Parathyroid adenoma (tissue), 2 donors: Measurements from ENCODE around the gene NR2F2.

Experiments used
- H2AFZ ChIP-seq: fragments of 300-600 bp; sonication (generic); one replicate; pipeline ENCODE4 v1.7.0; 2017; ENCODE audit warnings: antibody characterized with exemption, mild to moderate bottlenecking
- H3K27ac ChIP-seq: fragments of 300-600 bp; sonication (generic); one replicate; pipeline ENCODE4 v1.7.0; 2017
- H3K27me3 ChIP-seq: fragments of 300-600 bp; sonication (generic); one replicate; pipeline ENCODE4 v1.7.0; 2017; ENCODE audit warnings: low read length; ENCODE audit not compliant: control insufficient read depth, insufficient read depth
- H3K36me3 ChIP-seq: fragments of 300-600 bp; sonication (generic); one replicate; pipeline ENCODE4 v1.7.0; 2017; ENCODE audit warnings: low read length; ENCODE audit not compliant: control insufficient read depth, insufficient read depth
- H3K4me1 ChIP-seq: fragments of 300-600 bp; sonication (generic); one replicate; pipeline ENCODE4 v1.7.0; 2017; ENCODE audit warnings: control low read depth
- H3K4me2 ChIP-seq: fragments of 300-600 bp; sonication (generic); one replicate; pipeline ENCODE4 v1.7.0; 2017; ENCODE audit warnings: low read length
- H3K4me3 ChIP-seq: fragments of 300-600 bp; sonication (generic); one replicate; pipeline ENCODE4 v1.7.0; 2017; ENCODE audit warnings: low read depth, low read length
- H3K79me2 ChIP-seq: fragments of 300-600 bp; sonication (generic); one replicate; pipeline ENCODE4 v1.7.0; 2017; ENCODE audit warnings: control low read depth
- H3K9ac ChIP-seq: fragments of 300-600 bp; sonication (generic); one replicate; pipeline ENCODE4 v1.7.0; 2017; ENCODE audit warnings: mild to moderate bottlenecking
- H3K9me3 ChIP-seq: fragments of 300-600 bp; sonication (generic); one replicate; pipeline ENCODE4 v1.7.0; 2017; ENCODE audit warnings: low read length; ENCODE audit not compliant: control insufficient read depth
- CTCF ChIP-seq: fragments of 300-600 bp; sonication (generic); IDR thresholded peaks from one replicate; pipeline ENCODE4 v1.7.0; 2017; ENCODE audit warnings: antibody characterized with exemption, mild to moderate bottlenecking
- donor health status: primary hyperparathyroidism.

The NR2F2 gene

GRCh38 chr15:96321639-96322535, 8.6 kb upstream of the NR2F2 start:
- Histone ChIP-seq H3K9me3 (no peaks in the 10 kb centered on the region), H3K9ac (no peak overlapping the region), H3K4me2 (peak overlapping the region; percentile 22), H3K36me3 (no peaks in the 10 kb centered on the region), H3K27me3 (no peaks in the 10 kb centered on the region), H3K79me2 (peaks cover 6% of the 10 kb centered on the region), H3K4me3 (peak overlapping the region; percentile 2), H3K4me1 (no peaks in the 10 kb centered on the region), H3K27ac (peak overlapping the region; percentile 53), H2AFZ (peak overlapping the region; percentile 65)
- no peak for TF ChIP-seq CTCF

- Histone ChIP-seq H3K9ac (no peak overlapping the region), H3K4me3 (no peak overlapping the region)
- TF ChIP-seq CTCF, result no peak
These were observed 7.8 kb upstream of the NR2F2 start for GRCh38 chr15:96322536-96323318.

GRCh38 chr15:96323319-96324145, 7.0 kb upstream of the NR2F2 start:
- H3K4me3 ChIP-seq, result no peak overlapping the region
- H3K4me2 ChIP-seq, result no peak overlapping the region
- H2AFZ ChIP-seq, result no peak overlapping the region
- H3K36me3 ChIP-seq, result no peaks in the 10 kb centered on the region
- no peaks in the 10 kb centered on the region for H3K9me3 ChIP-seq
- H3K9ac ChIP-seq, result no peak overlapping the region
- no peaks in the 10 kb centered on the region for H3K27me3 ChIP-seq
- peak overlapping the region; percentile 97 for H3K27ac ChIP-seq
- no peaks in the 10 kb centered on the region for H3K4me1 ChIP-seq
- peaks cover 6% of the 10 kb centered on the region for H3K79me2 ChIP-seq
- no peak for TF ChIP-seq CTCF

More at GRCh38 chr15:96322536-96323318, 7.8 kb upstream of the NR2F2 start:
- Histone ChIP-seq H2AFZ (peak overlapping the region; percentile 65), H3K27ac (peak overlapping the region; percentile 97), H3K4me1 (no peaks in the 10 kb centered on the region), H3K9me3 (no peaks in the 10 kb centered on the region), H3K27me3 (no peaks in the 10 kb centered on the region), H3K79me2 (peaks cover 6% of the 10 kb centered on the region), H3K36me3 (no peaks in the 10 kb centered on the region), H3K4me2 (peak overlapping the region; percentile 22)

GRCh38 chr15:96324192-96324895, 6.2 kb upstream of the NR2F2 start:
- H3K79me2 ChIP-seq, result peaks cover 8% of the 10 kb centered on the region

More at GRCh38 chr15:96324192-96324895, 6.2 kb upstream of the NR2F2 start:
- Histone ChIP-seq H3K4me1 (no peaks in the 10 kb centered on the region), H3K27me3 (no peaks in the 10 kb centered on the region), H3K4me3 (peak overlapping the region; percentile 82), H2AFZ (peak overlapping the region; percentile 13), H3K27ac (peak overlapping the region; percentile 97), H3K4me2 (peak overlapping the region; percentile 65), H3K9me3 (no peaks in the 10 kb centered on the region), H3K9ac (no peak overlapping the region), H3K36me3 (no peaks in the 10 kb centered on the region)
- no peak for TF ChIP-seq CTCF
